Right lobe of liver (tissue), 4 donors: ENCODE results near the gene SPAG7.

Experiments used
- POLR2A ChIP-seq: fragments of 450-650 bp; IDR thresholded peaks from one replicate; pipeline ENCODE4 v1.6.1; 2017; ENCODE audit warnings: antibody characterized with exemption, mild to moderate bottlenecking
- TF ChIP-seq, protein P1 (sequence below), 4 donors: fragments of 200-600 bp in 3 of 4; fragments of 450-650 bp in 1 of 4; IDR thresholded peaks; one replicate each; pipeline versions ENCODE4 v1.5.1 to v1.8.0; 2016 to 2022; ENCODE audit warnings: antibody characterized with exemption in 4 of 4, mild to moderate bottlenecking in 2 of 4
- donor health status: DM: no; HTN: no; CAD: no.
- donor health status: DM: no; HTN: no; CAD: no.
- donor health status: DM: no; HTN: yes; CAD: no.

GRCh38 chr17:4986951-4987766 lies 19.5 kb upstream of the SPAG7 start, which contains the start of gene CAMTA2:
- TF ChIP-seq, protein P1, sequence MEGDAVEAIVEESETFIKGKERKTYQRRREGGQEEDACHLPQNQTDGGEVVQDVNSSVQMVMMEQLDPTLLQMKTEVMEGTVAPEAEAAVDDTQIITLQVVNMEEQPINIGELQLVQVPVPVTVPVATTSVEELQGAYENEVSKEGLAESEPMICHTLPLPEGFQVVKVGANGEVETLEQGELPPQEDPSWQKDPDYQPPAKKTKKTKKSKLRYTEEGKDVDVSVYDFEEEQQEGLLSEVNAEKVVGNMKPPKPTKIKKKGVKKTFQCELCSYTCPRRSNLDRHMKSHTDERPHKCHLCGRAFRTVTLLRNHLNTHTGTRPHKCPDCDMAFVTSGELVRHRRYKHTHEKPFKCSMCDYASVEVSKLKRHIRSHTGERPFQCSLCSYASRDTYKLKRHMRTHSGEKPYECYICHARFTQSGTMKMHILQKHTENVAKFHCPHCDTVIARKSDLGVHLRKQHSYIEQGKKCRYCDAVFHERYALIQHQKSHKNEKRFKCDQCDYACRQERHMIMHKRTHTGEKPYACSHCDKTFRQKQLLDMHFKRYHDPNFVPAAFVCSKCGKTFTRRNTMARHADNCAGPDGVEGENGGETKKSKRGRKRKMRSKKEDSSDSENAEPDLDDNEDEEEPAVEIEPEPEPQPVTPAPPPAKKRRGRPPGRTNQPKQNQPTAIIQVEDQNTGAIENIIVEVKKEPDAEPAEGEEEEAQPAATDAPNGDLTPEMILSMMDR (IDR thresholded peaks at IDR 0.05): peak; percentile 72 to 85 (median 77)
- peak; percentile 67 for TF ChIP-seq POLR2A
